Measurements from ENCODE around the gene PTPRQ. TPM values are rescaled to one million over a fixed set of nuclear protein-coding genes. Genes with fewer than 3 reads are reported as not detected.

PTPRQ gene
- polyA plus RNA-seq, 1 of the 3 experiments (the other 2 are of a cell fraction): 0.46 TPM

DNA sequence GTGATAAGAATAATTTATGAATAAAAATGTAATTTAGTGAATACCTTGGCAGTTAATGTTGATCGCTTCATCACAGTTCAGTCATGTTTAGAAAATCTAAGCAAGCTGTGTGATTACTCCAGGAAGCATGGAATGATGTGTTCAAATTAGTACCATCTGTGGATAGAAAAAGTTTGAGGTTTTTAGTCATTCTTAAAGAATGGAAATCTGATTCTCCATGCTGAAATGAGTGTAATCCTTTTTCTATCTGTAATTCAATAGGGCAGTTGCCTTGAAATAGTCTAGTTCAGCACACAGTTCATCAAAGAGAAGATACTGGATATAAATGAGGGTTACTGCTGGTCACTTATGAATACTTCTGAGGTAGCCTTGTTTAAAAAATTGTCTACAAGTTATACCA, 136.2 kb downstream of the PTPRQ start (continued):
- TF ChIP-seq USF1 (IDR thresholded peaks at IDR 0.05; ENCODE audit: borderline replicate concordance, low read depth): no peak; the same call in 1 of the 2 replicates
- TF ChIP-seq ZBTB33 (IDR thresholded peaks at IDR 0.05; ENCODE audit: borderline replicate concordance, low read depth): peak; percentile 81; the same call in 1 of the 2 replicates
- TF ChIP-seq FOXM1 (IDR thresholded peaks at IDR 0.05; ENCODE audit: low read depth): peak; percentile 96
- peak; percentile 86 for TF ChIP-seq NFIC (IDR thresholded peaks at IDR 0.05; ENCODE audit: borderline replicate concordance)
- TF ChIP-seq, protein P1, sequence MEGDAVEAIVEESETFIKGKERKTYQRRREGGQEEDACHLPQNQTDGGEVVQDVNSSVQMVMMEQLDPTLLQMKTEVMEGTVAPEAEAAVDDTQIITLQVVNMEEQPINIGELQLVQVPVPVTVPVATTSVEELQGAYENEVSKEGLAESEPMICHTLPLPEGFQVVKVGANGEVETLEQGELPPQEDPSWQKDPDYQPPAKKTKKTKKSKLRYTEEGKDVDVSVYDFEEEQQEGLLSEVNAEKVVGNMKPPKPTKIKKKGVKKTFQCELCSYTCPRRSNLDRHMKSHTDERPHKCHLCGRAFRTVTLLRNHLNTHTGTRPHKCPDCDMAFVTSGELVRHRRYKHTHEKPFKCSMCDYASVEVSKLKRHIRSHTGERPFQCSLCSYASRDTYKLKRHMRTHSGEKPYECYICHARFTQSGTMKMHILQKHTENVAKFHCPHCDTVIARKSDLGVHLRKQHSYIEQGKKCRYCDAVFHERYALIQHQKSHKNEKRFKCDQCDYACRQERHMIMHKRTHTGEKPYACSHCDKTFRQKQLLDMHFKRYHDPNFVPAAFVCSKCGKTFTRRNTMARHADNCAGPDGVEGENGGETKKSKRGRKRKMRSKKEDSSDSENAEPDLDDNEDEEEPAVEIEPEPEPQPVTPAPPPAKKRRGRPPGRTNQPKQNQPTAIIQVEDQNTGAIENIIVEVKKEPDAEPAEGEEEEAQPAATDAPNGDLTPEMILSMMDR (IDR thresholded peaks at IDR 0.05): no peak
- TF ChIP-seq GATA2 (CRISPR knock-in tag; IDR thresholded peaks at IDR 0.05): no peak
- TF ChIP-seq MAX (IDR thresholded peaks at IDR 0.05; ENCODE audit: low read depth): no peak
- TF ChIP-seq ELF1 (IDR thresholded peaks at IDR 0.05): peak; percentile 27; the same call in 1 of the 2 replicates
- peak; percentile 41; the same call in 1 of the 2 replicates for TF ChIP-seq TAF1 (IDR thresholded peaks at IDR 0.05; ENCODE audit: borderline replicate concordance, low read depth, low read length)
- TF ChIP-seq RAD21 (IDR thresholded peaks at IDR 0.05; ENCODE audit: low read length): no peak
- peak; percentile 88 for TF ChIP-seq POLR2AphosphoS5 (IDR thresholded peaks at IDR 0.05; ENCODE audit: low read depth, low read length)
- TF ChIP-seq GABPA (IDR thresholded peaks at IDR 0.05; ENCODE audit: low read depth): 0 out of 2 replicates have a peak, but pooled peaks have one; percentile 45
- peak; percentile 42; the same call in 1 of the 2 replicates for TF ChIP-seq YY1 (IDR thresholded peaks at IDR 0.05; ENCODE audit: low read depth)
- TF ChIP-seq MEF2A (IDR thresholded peaks at IDR 0.05; ENCODE audit: borderline replicate concordance, low read depth): peak; percentile 82
- no peak for TF ChIP-seq SMC3 (IDR thresholded peaks at IDR 0.05; ENCODE audit: low read depth, low read length)
- TF ChIP-seq FOXJ3 (CRISPR knock-in tag; IDR thresholded peaks at IDR 0.05): no peak
- TF ChIP-seq NRF1 (IDR thresholded peaks at IDR 0.05; ENCODE audit: low read depth, low read length): no peak
- no peak for TF ChIP-seq CHD2 (IDR thresholded peaks at IDR 0.05; ENCODE audit: low read length, partially characterized antibody)
- TF ChIP-seq JUND (IDR thresholded peaks at IDR 0.05): peak; percentile 98
- TF ChIP-seq RFX5 (IDR thresholded peaks at IDR 0.05; ENCODE audit: low read length): no peak
- TF ChIP-seq SIN3A (IDR thresholded peaks at IDR 0.05; ENCODE audit: borderline replicate concordance, low read depth, low read length): no peak; the same call in 1 of the 2 replicates
- peak; percentile 100 for TF ChIP-seq TCF12 (IDR thresholded peaks at IDR 0.05)
- peak; percentile 98 for TF ChIP-seq RXRA (IDR thresholded peaks at IDR 0.05; ENCODE audit: borderline replicate concordance, low read depth)
- TF ChIP-seq FOSL2 (IDR thresholded peaks at IDR 0.05; ENCODE audit: borderline replicate concordance, low read depth): peak; percentile 97

All from SK-N-SH (cell line).